Measurements from ENCODE around the gene FRMD4A. TPM values are rescaled to one million over a fixed set of nuclear protein-coding genes. Genes with fewer than 3 reads are reported as not detected.
A peak's percentile ranks its signal among the peaks of the same experiment; 100 is the strongest.
"Not testable (repeated sequence)": the region's sequence is repeated elsewhere in the genome, so short reads cannot be mapped to it uniquely, and the experiment has no call there.

The FRMD4A gene
- total and polyA plus RNA-seq, 10 of the 15 experiments (the other 5 are each of a cell fraction or from before 2014, with no cell fraction given), result 17.8 to 75.2 (median 39.1) TPM

DNA sequence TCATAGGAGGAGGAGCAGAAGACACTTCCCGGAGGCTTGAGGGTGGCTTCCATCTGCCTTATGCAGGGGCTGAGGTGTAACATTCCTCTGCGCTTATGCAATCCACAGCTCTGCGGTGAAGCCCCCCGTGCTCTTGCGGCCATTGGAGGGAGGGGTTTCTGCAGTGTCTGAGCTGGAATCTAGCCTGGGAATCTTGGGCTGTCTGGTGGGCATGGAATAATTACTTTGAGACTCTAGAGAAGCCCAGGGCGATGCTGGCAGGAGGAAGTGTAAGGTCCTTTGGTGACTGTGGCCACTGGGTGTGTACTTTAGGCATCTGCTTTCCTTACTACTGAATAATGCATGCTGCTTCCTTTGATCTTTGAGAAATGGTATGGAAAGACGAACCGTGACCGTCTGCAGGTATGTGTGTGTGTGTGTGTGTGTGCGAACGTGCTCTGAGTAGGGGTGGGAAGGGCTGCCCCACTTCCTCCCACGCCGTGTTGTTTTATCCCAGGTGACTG lies 563.0 kb downstream of the FRMD4A start:
- BruUV-seq (replicated peaks), result no TSS peak
- RAD21 ChIA-PET (ENCODE audit: unreplicated experiment), result interaction anchor here (1.6 to 14.6 kb wide), 5 partner anchors 8 to 70 kb away, joined by 3 to 382 read pairs (median 35); no protein-coding TSS in a partner anchor
- H3K79me2 ChIP-seq (ENCODE audit: control insufficient read depth, insufficient read depth, low read length), result no peaks in the 10 kb centered on the region; the same call in 1 of the 2 replicates
- in situ Hi-C loops (cut with MboI), result no loop called here
- POLR2A ChIA-PET, result interaction anchor here (1.6 to 6.7 kb wide), 4 partner anchors 14 to 63 kb away, joined by 6 to 104 read pairs (median 26); no protein-coding TSS in a partner anchor
- CTCF ChIA-PET, result interaction anchor here (5.2 kb wide), 1 partner anchor 12 kb away, joined by 30 read pairs; no protein-coding TSS in a partner anchor
- H3K36me3 ChIP-seq (ENCODE audit: control insufficient read depth in 2 of 2, insufficient read depth in 2 of 2, low read length in 1 of 2), result no peaks in the 10 kb centered on the region
- no peak overlapping the region for H3K27ac ChIP-seq (ENCODE audit: control insufficient read depth, insufficient read depth)
- H3K4me3 ChIP-seq, result no peak overlapping the region
- TF ChIP-seq, protein P1, sequence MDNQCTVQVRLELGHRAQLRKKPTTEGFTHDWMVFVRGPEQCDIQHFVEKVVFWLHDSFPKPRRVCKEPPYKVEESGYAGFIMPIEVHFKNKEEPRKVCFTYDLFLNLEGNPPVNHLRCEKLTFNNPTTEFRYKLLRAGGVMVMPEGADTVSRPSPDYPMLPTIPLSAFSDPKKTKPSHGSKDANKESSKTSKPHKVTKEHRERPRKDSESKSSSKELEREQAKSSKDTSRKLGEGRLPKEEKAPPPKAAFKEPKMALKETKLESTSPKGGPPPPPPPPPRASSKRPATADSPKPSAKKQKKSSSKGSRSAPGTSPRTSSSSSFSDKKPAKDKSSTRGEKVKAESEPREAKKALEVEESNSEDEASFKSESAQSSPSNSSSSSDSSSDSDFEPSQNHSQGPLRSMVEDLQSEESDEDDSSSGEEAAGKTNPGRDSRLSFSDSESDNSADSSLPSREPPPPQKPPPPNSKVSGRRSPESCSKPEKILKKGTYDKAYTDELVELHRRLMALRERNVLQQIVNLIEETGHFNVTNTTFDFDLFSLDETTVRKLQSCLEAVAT (IDR thresholded peaks at IDR 0.05), result 0 out of 2 replicates have a peak, but pooled peaks have one; percentile 20
- no peak for TF ChIP-seq EED (IDR thresholded peaks at IDR 0.05; ENCODE audit: low read depth)
- no peak for TF ChIP-seq KAT2A (conservative IDR thresholded peaks at IDR 0.05; ENCODE audit: control insufficient read depth, low read depth, low read length)
- TF ChIP-seq HDGF (IDR thresholded peaks at IDR 0.05), result 0 out of 2 replicates have a peak, but pooled peaks have one; percentile 30
- 0 out of 2 replicates have a peak, but pooled peaks have one; percentile 28 for TF ChIP-seq IKZF1 (conservative IDR thresholded peaks at IDR 0.05)
- peak in 1 of 2 experiments; percentile 11; a peak in 1 of 4 replicates for TF ChIP-seq BHLHE40 (IDR thresholded peaks at IDR 0.05; ENCODE audit: borderline replicate concordance in 1 of 2, low read depth in 2 of 2, low read length in 1 of 2)
- no peaks in the 10 kb centered on the region for H4K20me1 ChIP-seq (ENCODE audit: control insufficient read depth, insufficient read depth)
- no peak overlapping the region for H3K4me2 ChIP-seq (ENCODE audit: control insufficient read depth, insufficient read depth)
- H2AFZ ChIP-seq (ENCODE audit: control insufficient read depth, low read depth, low read length), result no peak overlapping the region
- no peak for ATAC-seq
- no peaks in the 10 kb centered on the region for H3K27me3 ChIP-seq (replicated peaks in 1 of 2; ENCODE audit: control insufficient read depth in 2 of 2, insufficient read depth in 2 of 2, low read length in 1 of 2)
- FAIRE-seq, result no peak
- peaks cover 7% of the 10 kb centered on the region for H3K4me1 ChIP-seq (ENCODE audit: control insufficient read depth, insufficient read depth, low read length)
- no peak overlapping the region for H3K9ac ChIP-seq (ENCODE audit: control insufficient read depth, insufficient read depth, low read length)
- 85% methylated on average over 13 of the region's 13 CpGs for WGBS (ENCODE audit: insufficient coverage, insufficient replicate concordance, low lambda C conversion rate, missing lambda C conversion rate)
- SMC1A ChIA-PET (ENCODE audit: uncharacterized antibody, unreplicated experiment), result interaction anchor here (2.8 to 15.5 kb wide), 3 partner anchors 6 to 23 kb away, joined by 40 to 399 read pairs (median 189); no protein-coding TSS in a partner anchor
- no peak for DNase-seq (ENCODE audit: low read depth, low spot score)
- intact Hi-C loops (cut with micrococcal nuclease; ENCODE audit: unreplicated experiment), result no loop called here
- H3K9me3 ChIP-seq (replicated peaks; ENCODE audit: control insufficient read depth, insufficient read depth, low read length), result no peaks in the 10 kb centered on the region; the same call in 1 of the 3 replicates

DNA sequence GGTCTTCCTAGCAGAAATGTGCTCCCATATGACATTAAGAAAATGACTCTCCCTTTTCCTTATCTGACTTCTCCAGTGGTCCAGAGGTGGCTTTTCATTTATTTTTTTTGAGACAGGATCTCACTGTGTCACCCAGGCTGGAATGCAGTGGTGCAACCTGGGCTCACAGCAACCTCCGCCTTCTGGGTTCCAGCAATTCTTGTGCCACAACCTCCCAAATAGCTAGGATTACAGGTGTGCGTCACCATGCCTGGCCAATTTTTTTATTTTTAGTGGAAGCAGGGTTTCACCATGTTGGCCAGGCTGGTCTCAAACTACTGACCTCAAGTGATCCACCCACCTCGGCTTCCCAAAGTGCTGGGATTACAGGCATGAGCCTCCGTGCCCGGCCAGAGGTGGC lies 563.6 kb downstream of the FRMD4A start:
- H3K9me3 ChIP-seq (replicated peaks; ENCODE audit: control insufficient read depth, insufficient read depth, low read length); DNase-seq (ENCODE audit: low read depth, low spot score); BruUV-seq (replicated peaks); H3K27me3 ChIP-seq (replicated peaks in 1 of 2; ENCODE audit: control insufficient read depth in 2 of 2, insufficient read depth in 2 of 2, low read length in 1 of 2); H4K20me1 ChIP-seq (ENCODE audit: control insufficient read depth, insufficient read depth); H3K79me2 ChIP-seq (ENCODE audit: control insufficient read depth, insufficient read depth, low read length); intact Hi-C loops (cut with micrococcal nuclease; ENCODE audit: unreplicated experiment); ATAC-seq; H3K9ac ChIP-seq (ENCODE audit: control insufficient read depth, insufficient read depth, low read length); H3K4me1 ChIP-seq (ENCODE audit: control insufficient read depth, insufficient read depth, low read length); H2AFZ ChIP-seq (ENCODE audit: control insufficient read depth, low read depth, low read length); FAIRE-seq; H3K36me3 ChIP-seq (ENCODE audit: control insufficient read depth in 2 of 2, insufficient read depth in 2 of 2, low read length in 1 of 2); H3K4me2 ChIP-seq (ENCODE audit: control insufficient read depth, insufficient read depth); H3K27ac ChIP-seq (ENCODE audit: control insufficient read depth, insufficient read depth); H3K4me3 ChIP-seq; in situ Hi-C loops (cut with MboI): not testable (repeated sequence)
- ChIA-PET CTCF (interaction anchor here (1.3 to 5.2 kb wide), 3 partner anchors 11 to 108 kb away, joined by 3 to 30 read pairs (median 5); no protein-coding TSS in a partner anchor), POLR2A (interaction anchor here (1.6 to 6.7 kb wide), 8 partner anchors 9 to 62 kb away, joined by 6 to 104 read pairs (median 18); no protein-coding TSS in a partner anchor), RAD21 (ENCODE audit: unreplicated experiment) (interaction anchor here (1.3 to 14.6 kb wide), 8 partner anchors 9 to 240 kb away, joined by 3 to 382 read pairs (median 20); no protein-coding TSS in a partner anchor), SMC1A (ENCODE audit: uncharacterized antibody, unreplicated experiment) (interaction anchor here (1.0 to 15.5 kb wide), 7 partner anchors 6 to 54 kb away, joined by 3 to 399 read pairs (median 31); no protein-coding TSS in a partner anchor)
- 98% methylated on average over 5 of the region's 5 CpGs for WGBS (ENCODE audit: insufficient coverage, insufficient replicate concordance, low lambda C conversion rate, missing lambda C conversion rate)

Measured in GM12878 (cell line).